HepG2 (cell line): ENCODE measurements around the gene TMEM198. TPM values are rescaled to one million over a fixed set of nuclear protein-coding genes. Genes with fewer than 3 reads are reported as not detected.
A peak's percentile ranks its signal among the peaks of the same experiment; 100 is the strongest.

Experiments
- CAMTA2 ChIP-seq: sonication (generic); formaldehyde crosslinking; IDR thresholded peaks from 2 replicates; pipeline ENCODE4 v1.4.0; 2020; ENCODE audit warnings: mild to moderate bottlenecking, missing genetic modification reagents, borderline replicate concordance
- FOXA1 ChIP-seq, 2 experiments: fragments of 450-650 bp in 1 of 2; sonication (generic) in 1 of 2; formaldehyde crosslinking in 1 of 2; IDR thresholded peaks; 2 replicates each; pipeline versions ENCODE4 v1.4.0 to v1.6.1; 2016 to 2020; ENCODE audit warnings: missing genetic modification reagents in 1 of 2
- KDM5B ChIP-seq: sonication (generic); formaldehyde crosslinking; IDR thresholded peaks from 2 replicates; pipeline ENCODE4 v1.4.0; 2020; ENCODE audit warnings: missing genetic modification reagents, mild to moderate bottlenecking, borderline replicate concordance
- PBX2 ChIP-seq: IDR thresholded peaks from 2 replicates; pipeline ENCODE4 v1.6.1; 2016; ENCODE audit warnings: control low read depth
- RXRA ChIP-seq: sonication (generic); formaldehyde crosslinking; IDR thresholded peaks from 2 replicates; pipeline ENCODE4 v1.5.1; 2020; ENCODE audit warnings: missing genetic modification reagents
- ZNF256 ChIP-seq: sonication (generic); formaldehyde crosslinking; conservative IDR thresholded peaks from 2 replicates; pipeline ENCODE4 v1.4.0; 2020; ENCODE audit warnings: missing genetic modification reagents
- ZNF276 ChIP-seq: sonication (generic); formaldehyde crosslinking; IDR thresholded peaks from 2 replicates; pipeline ENCODE4 v1.4.0; 2020; ENCODE audit warnings: mild to moderate bottlenecking, low read depth, missing genetic modification reagents
- ZNF543 ChIP-seq: sonication (generic); formaldehyde crosslinking; IDR thresholded peaks from 2 replicates; pipeline ENCODE4 v1.4.0; 2020; ENCODE audit warnings: mild to moderate bottlenecking, missing genetic modification reagents
- polyA plus RNA-seq, 8 experiments: library from polyadenylated mRNA; depleted of rRNA in 3 of 8; stranded (reverse) in 7 of 8; unstranded in 1 of 8; fragments of >200 nt; fragmentation: Illumina TruSeq in 4 of 8; extraction: Trizol in 4 of 8; gene quantifications; 2 replicates each; pipeline versions ENCODE4 v1.2.1 to v1.2.3, GENCODE V29; 2011 to 2016; ENCODE audit warnings: low read depth in 4 of 8, missing spikeins in 1 of 8, mixed read lengths in 1 of 8; ENCODE audit not compliant: insufficient read depth in 1 of 8
- total RNA-seq, 5 experiments: library from RNA; depleted of rRNA; stranded (reverse); fragments of >200 nt; fragmentation: Illumina TruSeq; extraction: Trizol; gene quantifications; 2 replicates each; pipeline ENCODE4 v1.2.3, GENCODE V29; 2016; ENCODE audit warnings: low read depth in 1 of 5

The TMEM198 gene
- total and polyA plus RNA-seq, 2 of the 13 experiments (the other 11 are each of a cell fraction or from before 2014, with no cell fraction given): 17.3 to 23.5 TPM

GRCh38 chr2:219575566-219576504 lies 32.0 kb downstream of the TMEM198 start (continued):
- TF ChIP-seq ZNF276 (CRISPR knock-in tag): no peak
- TF ChIP-seq KDM5B (CRISPR knock-in tag): no peak; the same call in 1 of the 2 replicates
- peak; percentile 18; the same call in 1 of the 2 replicates for TF ChIP-seq RXRA (CRISPR knock-in tag)
- no peak for TF ChIP-seq FOXA1 (IDR thresholded peaks at IDR 0.05)
- TF ChIP-seq FOXA1 (CRISPR knock-in tag; IDR thresholded peaks at IDR 0.05): peak; percentile 84
- no peak for TF ChIP-seq ZNF256 (CRISPR knock-in tag)
- TF ChIP-seq CAMTA2 (CRISPR knock-in tag): 0 out of 2 replicates have a peak, but pooled peaks have one; percentile 8
- TF ChIP-seq ZNF543 (CRISPR knock-in tag): no peak
- TF ChIP-seq PBX2 (CRISPR knock-in tag): no peak
